ENCODE measurements around the gene ZNF575.

GRCh38 chr19:43563816-43564457, 30.9 kb downstream of the ZNF575 start:
- TF ChIP-seq CTCF (conservative IDR thresholded peaks at IDR 0.05): no peak
- TF ChIP-seq EZH2 (IDR thresholded peaks at IDR 0.05; ENCODE audit: low read depth): no peak
